ENCODE measurements around the gene BDP1.

BDP1 gene

DNA sequence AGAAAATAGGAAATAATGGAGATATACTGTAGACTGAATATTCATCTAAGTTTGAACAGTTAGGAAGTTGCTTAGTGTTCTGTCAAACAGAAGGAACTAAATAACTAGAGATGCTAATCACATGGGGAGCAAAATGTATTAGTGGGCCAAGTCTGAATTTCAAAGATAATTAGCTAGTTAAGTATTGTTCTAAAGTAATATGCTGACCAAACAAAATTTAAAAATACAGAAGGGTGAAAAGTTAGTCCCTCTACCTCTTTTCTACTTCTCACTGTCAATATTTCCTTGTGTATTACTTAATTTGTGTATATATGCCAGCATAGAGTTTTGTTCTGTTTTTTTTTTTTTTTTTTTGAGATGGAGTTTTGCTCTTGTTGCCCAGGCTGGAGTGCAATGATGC is 135.6 kb downstream of the BDP1 start:
- Histone ChIP-seq H3K4me2 (ENCODE audit: low read length) (no peak overlapping the region), H3K79me2 (ENCODE audit: insufficient read depth, low read length) (peaks cover 40% of the 10 kb centered on the region), H3K9me2 (ENCODE audit: low read depth, low read length) (no peaks in the 10 kb centered on the region), H3K27ac (ENCODE audit: low read depth, low read length, poor library complexity, severe bottlenecking) (no peak overlapping the region), H3K27me3 (ENCODE audit: insufficient read depth, low read length) (no peaks in the 10 kb centered on the region), H3F3A (ENCODE audit: insufficient read depth, low read length) (no peaks in the 10 kb centered on the region), H3K9ac (ENCODE audit: low read length) (no peak overlapping the region), H3K4me3 (ENCODE audit: low read depth, low read length, poor library complexity, severe bottlenecking) (no peak overlapping the region), H2AFZ (ENCODE audit: low read length) (no peak overlapping the region), H3K36me3 (ENCODE audit: insufficient read depth, low read length) (peaks cover 14% of the 10 kb centered on the region), H3K9me3 (ENCODE audit: low read length) (no peaks in the 10 kb centered on the region), H4K20me1 (ENCODE audit: insufficient read depth, low read length) (no peaks in the 10 kb centered on the region), H3K4me1 (ENCODE audit: insufficient read depth, low read length, severe bottlenecking) (peaks cover 34% of the 10 kb centered on the region)
- TF ChIP-seq, protein P1, sequence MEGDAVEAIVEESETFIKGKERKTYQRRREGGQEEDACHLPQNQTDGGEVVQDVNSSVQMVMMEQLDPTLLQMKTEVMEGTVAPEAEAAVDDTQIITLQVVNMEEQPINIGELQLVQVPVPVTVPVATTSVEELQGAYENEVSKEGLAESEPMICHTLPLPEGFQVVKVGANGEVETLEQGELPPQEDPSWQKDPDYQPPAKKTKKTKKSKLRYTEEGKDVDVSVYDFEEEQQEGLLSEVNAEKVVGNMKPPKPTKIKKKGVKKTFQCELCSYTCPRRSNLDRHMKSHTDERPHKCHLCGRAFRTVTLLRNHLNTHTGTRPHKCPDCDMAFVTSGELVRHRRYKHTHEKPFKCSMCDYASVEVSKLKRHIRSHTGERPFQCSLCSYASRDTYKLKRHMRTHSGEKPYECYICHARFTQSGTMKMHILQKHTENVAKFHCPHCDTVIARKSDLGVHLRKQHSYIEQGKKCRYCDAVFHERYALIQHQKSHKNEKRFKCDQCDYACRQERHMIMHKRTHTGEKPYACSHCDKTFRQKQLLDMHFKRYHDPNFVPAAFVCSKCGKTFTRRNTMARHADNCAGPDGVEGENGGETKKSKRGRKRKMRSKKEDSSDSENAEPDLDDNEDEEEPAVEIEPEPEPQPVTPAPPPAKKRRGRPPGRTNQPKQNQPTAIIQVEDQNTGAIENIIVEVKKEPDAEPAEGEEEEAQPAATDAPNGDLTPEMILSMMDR (IDR thresholded peaks at IDR 0.05; ENCODE audit: low read length) = no peak
- TF ChIP-seq EZH2 (IDR thresholded peaks at IDR 0.05; ENCODE audit: borderline replicate concordance, low read length) = no peak

DNA sequence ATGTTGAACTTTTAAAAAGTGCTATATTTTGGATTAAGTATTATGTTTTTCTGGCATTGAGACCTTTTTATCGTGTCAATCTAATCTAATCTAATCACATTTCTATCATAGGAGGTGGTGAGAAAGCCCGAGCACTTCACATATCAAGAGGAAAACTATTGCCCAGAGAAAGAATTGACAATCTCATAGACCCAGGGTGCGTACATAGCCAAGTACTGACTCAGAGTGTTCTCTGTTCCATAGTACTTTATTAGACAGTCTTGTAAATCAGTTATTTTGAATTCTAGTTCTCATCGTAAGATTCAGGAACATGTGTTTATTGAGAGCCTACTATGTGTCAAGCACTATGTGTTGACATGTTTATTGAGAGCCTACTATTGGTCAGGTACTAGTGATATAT is 140.7 kb downstream of the BDP1 start:
- H3K36me3 ChIP-seq (ENCODE audit: insufficient read depth, low read length) = peaks cover 54% of the 10 kb centered on the region
- no peak overlapping the region for H3K9ac ChIP-seq (ENCODE audit: low read length)
- H3K4me2 ChIP-seq (ENCODE audit: low read length) = no peak overlapping the region

DNA sequence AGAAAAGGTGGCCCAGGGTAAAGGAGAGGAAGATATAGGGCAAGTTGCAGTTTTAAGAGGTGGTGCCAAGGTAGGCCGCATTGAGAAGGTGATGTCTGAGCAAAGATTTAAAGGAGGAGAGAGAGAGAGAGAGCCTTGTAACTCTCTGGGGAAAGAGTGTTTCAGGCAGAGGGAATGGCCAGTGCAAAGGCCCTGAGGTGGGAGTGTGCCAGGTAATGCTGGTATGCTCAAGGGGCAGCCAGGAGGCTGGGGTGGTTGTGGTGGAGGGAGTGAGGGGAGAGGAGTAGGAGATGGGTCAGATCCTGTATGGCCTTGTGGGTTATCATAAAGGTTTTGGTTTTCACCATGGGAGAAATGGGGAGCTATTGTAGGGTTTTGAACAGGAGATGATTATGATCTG is 141.6 kb downstream of the BDP1 start:
- H3F3A ChIP-seq (ENCODE audit: insufficient read depth, low read length) = no peaks in the 10 kb centered on the region
- no peaks in the 10 kb centered on the region for H4K20me1 ChIP-seq (ENCODE audit: insufficient read depth, low read length)
- TF ChIP-seq, protein P1 (IDR thresholded peaks at IDR 0.05; ENCODE audit: low read length) = no peak
- no peak for TF ChIP-seq EZH2 (IDR thresholded peaks at IDR 0.05; ENCODE audit: borderline replicate concordance, low read length)
- H3K9me2 ChIP-seq (ENCODE audit: low read depth, low read length) = no peaks in the 10 kb centered on the region
- peaks cover 62% of the 10 kb centered on the region for H3K36me3 ChIP-seq (ENCODE audit: insufficient read depth, low read length)
- no peak overlapping the region for H3K9ac ChIP-seq (ENCODE audit: low read length)
- H3K4me1 ChIP-seq (ENCODE audit: insufficient read depth, low read length, severe bottlenecking) = no peaks in the 10 kb centered on the region
- H3K4me3 ChIP-seq (ENCODE audit: low read depth, low read length, poor library complexity, severe bottlenecking) = no peak overlapping the region
- H3K79me2 ChIP-seq (ENCODE audit: insufficient read depth, low read length) = no peaks in the 10 kb centered on the region
- H3K4me2 ChIP-seq (ENCODE audit: low read length) = no peak overlapping the region
- no peak overlapping the region for H3K27ac ChIP-seq (ENCODE audit: low read depth, low read length, poor library complexity, severe bottlenecking)
- H3K9me3 ChIP-seq (ENCODE audit: low read length) = no peaks in the 10 kb centered on the region
- H3K27me3 ChIP-seq (ENCODE audit: insufficient read depth, low read length) = no peaks in the 10 kb centered on the region
- no peak overlapping the region for H2AFZ ChIP-seq (ENCODE audit: low read length)

More for the DNA sequence above, 140.7 kb downstream of the BDP1 start:
- TF ChIP-seq EZH2 (IDR thresholded peaks at IDR 0.05; ENCODE audit: borderline replicate concordance, low read length) = no peak
- TF ChIP-seq, protein P1 (IDR thresholded peaks at IDR 0.05; ENCODE audit: low read length) = no peak
- no peaks in the 10 kb centered on the region for H3F3A ChIP-seq (ENCODE audit: insufficient read depth, low read length)
- no peaks in the 10 kb centered on the region for H4K20me1 ChIP-seq (ENCODE audit: insufficient read depth, low read length)
- peaks cover 4% of the 10 kb centered on the region; the same call in 1 of the 2 replicates for H3K79me2 ChIP-seq (ENCODE audit: insufficient read depth, low read length)
- H3K4me3 ChIP-seq (ENCODE audit: low read depth, low read length, poor library complexity, severe bottlenecking) = no peak overlapping the region
- H2AFZ ChIP-seq (ENCODE audit: low read length) = no peak overlapping the region
- H3K9me3 ChIP-seq (ENCODE audit: low read length) = no peaks in the 10 kb centered on the region
- H3K9me2 ChIP-seq (ENCODE audit: low read depth, low read length) = no peaks in the 10 kb centered on the region
- no peaks in the 10 kb centered on the region for H3K4me1 ChIP-seq (ENCODE audit: insufficient read depth, low read length, severe bottlenecking)
- no peak overlapping the region for H3K27ac ChIP-seq (ENCODE audit: low read depth, low read length, poor library complexity, severe bottlenecking)
- no peaks in the 10 kb centered on the region for H3K27me3 ChIP-seq (ENCODE audit: insufficient read depth, low read length)
